T-helper 22 cell (primary cell): ENCODE data around the gene SEC16B.

Experiments used
- DNase-seq: peaks from one replicate; pipeline ENCODE4 v3.0.0-alpha.2; 2020; ENCODE audit warnings: low read depth

Gene SEC16B

DNA sequence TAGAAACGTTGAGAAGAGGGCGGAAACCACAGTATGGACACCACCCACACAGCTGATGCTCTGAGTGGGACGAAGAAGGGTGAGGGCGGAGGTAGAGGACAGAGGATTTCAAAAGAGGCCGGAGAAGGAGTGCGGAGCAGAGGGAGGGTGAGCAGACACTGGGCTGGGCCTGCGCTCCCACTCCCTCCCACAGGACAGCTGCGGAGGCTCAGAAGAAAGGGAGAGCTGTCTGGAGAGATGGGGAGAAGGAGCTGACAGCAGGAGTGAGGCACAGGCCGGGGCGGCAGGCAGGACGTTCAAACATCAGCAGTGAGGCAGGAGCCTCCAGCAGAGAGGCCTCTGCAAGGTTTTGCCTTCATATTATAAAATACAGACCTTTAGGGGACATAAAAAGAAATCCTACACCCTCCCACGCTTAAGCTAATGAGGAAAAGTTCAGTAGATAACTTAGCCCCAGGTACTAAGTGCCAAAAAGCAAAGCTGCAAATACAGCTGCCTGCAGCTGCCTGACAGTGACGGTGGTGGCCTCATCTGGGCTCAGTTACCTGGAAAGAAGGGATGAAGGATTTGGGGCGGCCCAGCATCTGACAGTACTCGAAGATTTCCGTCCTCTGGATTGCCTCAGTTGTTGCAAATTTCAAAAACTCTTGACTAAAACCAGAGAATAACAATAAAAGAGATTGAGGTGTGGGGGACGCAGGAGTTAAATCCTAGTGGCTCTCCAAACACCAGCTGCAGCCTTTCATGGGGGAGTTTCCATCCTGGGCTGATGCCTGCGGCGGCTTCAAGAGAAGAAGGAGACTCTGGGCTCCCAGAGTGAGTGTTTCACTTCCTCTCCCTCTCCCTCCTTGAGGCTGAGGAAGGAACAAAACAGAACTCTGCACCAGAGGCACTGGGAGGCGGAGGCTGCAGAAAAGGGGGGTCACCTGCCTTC is 25.6 kb downstream of the SEC16B start:
- DNase-seq: no peak

DNA sequence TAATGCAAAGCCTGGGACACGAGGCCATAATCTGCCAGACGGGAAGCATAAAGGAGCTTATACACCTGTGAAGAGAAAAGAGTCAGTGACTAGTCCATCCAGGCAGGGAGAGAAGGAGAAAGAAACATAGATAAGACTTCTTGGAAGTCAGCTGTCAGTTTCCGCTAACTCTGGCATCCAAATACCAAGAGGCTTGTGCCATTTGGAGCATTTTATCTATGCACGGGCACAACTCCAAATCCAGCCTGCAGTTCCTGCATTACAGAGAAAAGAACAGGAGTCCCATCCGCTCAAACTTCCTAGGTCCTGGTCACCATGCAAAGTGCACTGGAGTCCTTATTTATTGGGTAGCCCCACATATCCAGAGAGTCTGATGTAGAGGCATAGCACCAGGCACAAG is 27.9 kb downstream of the SEC16B start:
- no peak for DNase-seq

DNA sequence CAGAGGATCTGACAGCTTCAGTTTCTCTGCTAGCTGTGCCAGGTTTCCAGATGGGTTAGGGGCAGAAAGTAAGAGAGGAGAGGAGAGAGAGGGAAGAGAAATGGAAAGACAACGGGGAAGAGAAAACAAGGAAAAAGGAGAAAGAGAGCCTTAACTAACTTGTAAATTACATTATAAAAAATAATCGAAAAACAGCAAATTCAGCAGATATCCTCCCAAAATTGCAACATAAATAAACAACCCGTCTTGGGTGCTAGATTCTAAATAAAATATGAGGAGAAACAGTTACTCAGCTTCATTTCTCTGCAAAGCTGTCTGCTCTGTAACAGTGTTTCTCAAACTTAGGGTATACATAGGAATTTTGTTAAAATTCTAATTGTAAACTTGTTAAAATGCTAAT is 29.2 kb downstream of the SEC16B start:
- no peak for DNase-seq

DNA sequence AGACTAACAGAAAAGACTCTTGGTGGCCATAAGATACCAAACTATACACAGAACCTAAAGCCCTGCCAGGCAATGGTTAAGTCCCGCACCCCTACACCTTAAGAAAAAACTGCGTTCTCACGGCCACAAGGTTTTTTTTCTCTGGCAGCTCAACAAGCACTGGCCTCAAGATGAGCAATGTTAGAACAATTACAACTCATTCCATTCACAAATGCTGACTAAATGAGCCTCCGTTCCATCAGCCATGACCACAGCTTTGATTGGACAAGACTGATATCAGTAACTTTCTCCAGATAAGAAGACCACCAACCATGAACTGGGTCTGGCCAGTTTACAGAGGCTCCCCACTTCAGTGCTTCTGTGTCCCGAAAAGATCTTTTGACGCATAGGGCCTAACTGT is 31.9 kb downstream of the SEC16B start:
- no peak for DNase-seq

DNA sequence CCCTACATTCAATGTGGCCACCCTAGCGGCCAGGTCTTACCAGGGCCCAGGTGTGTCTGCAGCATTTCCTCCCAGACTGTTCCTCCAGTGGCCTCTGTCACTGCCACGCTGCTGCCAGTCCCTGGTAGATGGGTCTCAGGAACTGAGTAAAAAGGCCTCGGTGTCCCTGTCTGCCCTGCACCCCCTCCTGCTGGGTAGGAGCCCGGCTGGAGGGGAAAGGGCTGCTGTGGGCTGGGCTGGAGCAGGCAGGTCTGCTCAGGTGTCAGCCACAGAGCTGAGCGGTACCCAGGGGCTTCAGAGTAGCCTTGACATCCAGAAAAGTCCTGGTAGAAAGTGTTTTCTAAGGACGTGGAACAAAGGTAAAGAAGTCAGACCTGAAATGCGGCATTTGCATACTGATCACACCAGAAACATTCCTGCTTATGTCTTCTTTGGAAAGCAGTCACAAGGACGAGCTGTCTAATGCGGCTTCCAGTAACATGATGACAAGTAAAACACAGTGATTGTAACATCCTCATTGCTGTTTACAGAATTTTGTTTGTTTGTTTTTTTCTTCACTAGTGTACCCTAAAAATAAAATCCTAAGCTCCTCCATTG is 32.6 kb downstream of the SEC16B start:
- DNase-seq: no peak

DNA sequence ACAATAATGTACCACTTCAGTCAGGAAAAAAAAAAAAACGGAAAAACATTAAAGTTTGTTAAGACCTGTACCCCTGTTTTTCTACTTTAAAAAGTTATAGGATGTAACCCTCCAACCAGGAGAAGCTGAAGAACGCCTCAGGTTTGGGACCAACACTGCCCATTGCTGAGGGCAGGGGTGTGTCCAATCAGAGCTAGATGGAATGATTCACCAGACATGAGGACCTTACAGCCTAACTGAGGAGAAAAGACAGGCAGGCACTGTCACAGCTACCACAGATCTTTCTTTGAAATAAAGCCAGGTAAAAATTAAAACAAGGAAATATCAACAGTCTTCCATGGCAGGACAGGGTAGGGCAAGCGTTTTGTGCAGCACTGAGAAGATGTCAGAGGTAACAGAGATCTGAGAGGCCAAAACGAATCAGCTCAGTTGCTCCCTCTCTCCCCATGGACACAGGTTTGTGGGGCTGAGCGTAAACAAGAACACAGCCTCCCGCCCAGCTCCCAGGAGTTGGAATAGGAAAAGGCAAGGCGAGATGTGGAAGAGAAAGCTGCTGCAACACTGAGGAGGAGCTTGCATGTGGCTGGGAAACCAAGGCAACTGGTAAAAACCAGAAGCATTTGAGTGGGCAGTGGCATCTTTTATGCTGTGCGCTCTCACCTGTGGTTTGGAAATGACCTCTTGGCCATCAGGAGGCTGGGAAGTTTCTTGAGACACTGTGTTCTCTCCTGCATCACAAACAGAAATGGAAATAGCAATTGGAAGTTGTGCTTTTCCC is 34.0 kb downstream of the SEC16B start:
- no peak for DNase-seq

DNA sequence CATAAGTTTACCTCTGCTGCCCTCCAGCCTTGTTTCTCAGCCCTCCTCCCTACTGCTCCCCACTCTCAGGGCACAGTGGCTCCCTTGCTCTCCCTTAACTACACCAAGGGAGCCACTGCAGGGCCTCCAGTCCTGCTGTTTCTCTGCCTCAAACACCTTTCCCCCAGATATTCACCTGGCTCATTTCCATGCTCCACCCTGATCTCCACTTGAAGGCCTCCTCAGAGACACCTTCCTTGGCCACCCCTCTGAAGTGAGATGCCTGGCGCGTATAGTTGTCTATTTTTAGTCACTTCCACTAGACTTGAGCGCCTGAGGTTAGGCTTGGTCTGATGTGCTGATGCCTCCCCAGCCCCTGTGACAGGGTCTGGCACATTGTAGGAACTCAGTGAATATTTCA is 34.9 kb downstream of the SEC16B start:
- no peak for DNase-seq

DNA sequence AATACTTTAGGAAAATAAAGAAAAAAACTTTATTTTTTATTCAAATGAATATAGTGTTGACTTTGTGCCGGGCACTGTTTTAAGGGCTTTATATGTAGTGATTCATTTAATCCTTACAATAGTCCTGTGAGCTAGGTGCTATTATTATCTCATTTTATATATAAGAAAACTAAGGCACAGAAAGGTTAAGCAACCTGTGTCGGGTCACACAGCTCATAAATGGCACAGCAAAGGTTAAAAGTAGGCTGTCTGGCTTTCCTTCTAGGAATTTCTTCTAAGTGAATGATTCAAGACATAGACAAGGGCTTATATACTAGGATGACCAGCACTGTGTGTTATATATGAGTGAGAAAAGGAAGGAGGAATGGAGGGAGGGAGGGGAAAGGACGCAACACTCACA is 35.4 kb downstream of the SEC16B start:
- no peak for DNase-seq

DNA sequence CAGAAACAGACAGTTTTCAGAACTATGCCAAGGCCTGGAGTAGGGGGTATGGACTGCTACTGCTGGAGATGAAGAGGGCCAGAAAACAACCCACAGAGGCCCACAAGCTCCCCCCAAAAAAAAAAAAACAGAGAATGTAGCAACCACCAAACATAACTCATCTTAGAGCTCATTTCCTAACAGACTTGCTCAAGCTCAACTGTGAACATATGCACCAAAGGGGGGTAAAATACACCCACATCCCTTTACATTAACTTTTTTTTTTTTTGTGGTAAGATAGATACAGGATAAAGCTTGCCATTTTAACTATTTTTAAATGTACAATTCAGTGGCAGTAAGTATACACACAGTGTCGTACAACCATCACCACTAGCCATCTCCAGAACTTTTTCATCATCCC is 36.0 kb downstream of the SEC16B start:
- DNase-seq: no peak

DNA sequence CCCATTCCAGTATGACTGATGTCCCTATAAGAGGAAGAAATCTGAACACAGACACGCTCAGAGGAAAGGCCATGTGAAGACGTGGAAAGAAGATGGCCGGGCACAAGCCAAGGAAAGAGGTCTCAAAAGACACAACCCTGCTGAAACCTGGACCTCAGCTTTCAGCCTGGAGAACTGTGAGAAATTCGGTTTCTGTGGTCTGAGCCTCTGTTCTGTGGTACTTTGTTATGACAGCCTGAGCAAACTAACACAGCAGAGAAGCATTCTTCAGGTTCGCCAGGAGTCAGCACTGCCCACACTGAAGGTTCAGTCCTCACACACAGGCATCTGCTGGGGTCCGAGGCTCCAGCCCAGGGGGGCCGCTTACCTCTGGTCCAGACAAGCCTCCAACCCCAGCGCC is 37.7 kb downstream of the SEC16B start:
- DNase-seq: no peak

DNA sequence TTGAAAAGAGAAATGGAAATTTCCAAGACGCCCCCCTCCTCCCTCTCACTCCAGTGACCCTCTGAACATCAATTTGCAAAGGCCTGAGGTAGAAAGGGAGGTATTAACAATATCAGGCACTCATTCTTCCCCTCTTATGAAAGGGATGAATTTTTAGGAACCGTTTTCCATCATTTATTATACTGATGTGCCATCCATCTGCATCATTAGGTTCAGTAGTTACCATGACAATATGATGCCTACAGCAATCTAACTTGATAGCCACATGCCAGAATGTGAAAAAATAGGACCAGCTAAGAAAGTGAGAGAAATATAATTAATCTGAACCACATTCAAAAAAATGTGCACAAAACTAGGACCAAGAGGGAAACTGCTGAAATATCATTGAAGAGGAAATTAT is 40.9 kb downstream of the SEC16B start:
- no peak for DNase-seq

DNA sequence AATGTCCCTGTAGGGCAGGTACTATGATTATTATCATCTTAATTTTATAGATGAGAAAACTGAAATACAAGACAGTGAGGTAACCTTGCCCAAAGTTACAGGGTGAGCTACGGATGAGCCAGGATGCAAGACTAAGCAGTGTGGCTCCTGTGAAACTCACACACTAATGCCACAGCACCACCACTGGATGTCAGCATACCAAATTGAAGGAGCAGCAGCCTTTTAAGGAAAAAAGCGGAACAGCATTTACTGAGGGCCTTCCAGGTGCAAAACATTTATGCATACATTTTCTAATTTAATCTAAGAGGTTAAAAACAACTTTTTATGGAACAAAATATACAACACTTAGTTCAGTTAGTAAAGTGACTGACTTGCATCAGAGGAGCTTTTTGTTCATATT is 41.7 kb downstream of the SEC16B start:
- no peak for DNase-seq

DNA sequence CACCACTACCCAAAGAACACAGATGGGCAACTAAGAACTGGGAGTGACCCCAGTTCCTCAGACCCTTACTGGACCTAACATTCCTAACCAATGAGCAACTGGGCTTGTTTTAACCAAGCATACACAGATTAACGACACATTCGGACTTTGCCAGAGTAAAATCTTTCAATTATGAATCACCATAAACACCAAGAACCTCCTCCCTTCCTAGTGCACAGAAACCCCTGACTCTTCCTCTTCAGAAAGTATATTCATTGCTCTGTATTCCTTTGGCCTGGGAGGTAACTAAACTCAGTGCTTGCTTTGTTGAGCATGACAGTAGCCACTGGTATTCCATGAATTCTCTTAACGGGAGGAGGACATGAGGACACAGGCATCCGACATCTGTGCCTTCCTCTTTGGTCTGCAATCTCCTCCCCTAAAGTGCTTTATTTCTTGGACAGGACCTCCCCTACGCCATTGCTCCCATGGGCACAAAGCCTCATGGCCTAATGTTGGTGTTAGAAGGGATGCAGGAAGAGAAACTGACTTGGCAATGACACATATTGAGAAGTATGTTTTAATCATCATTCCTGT is 42.7 kb downstream of the SEC16B start:
- no peak for DNase-seq

DNA sequence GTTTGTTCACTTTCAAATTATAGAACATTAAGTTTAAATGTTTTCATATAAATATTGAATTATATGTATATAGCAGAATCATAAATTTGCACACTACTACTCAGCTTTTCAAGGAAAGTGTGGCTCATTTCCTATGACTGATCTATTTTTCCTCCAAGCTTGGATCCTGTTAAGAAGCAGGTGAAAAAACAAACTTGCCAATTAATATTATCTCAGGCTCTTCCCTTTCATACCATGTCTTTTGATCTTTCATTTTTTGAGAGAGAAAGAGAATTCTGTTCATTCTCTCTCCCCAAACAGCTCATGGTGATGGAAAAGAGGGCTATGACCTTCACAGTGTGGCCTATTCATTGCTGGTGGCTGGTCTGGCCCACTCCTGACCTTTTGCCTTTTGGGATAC is 43.7 kb downstream of the SEC16B start:
- DNase-seq: no peak

DNA sequence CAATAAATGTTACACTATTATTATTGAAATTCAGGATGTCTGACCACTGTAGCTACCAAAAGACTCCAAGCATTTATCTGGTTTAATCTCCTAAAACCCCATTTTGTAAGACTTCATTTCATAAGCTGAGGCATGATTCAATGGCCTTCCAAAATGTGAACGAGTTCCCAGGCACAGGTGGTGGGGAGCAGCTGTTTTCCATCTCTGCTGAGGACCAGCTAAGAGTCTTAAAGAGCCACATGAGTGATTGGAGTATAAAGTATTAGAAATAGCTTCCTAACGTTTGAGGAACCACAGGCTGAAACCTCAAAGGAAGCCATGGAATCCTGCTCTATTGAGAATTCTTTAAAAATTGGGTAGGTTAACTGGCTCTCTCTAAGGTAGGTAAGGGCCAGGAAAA is 44.9 kb downstream of the SEC16B start:
- no peak for DNase-seq

DNA sequence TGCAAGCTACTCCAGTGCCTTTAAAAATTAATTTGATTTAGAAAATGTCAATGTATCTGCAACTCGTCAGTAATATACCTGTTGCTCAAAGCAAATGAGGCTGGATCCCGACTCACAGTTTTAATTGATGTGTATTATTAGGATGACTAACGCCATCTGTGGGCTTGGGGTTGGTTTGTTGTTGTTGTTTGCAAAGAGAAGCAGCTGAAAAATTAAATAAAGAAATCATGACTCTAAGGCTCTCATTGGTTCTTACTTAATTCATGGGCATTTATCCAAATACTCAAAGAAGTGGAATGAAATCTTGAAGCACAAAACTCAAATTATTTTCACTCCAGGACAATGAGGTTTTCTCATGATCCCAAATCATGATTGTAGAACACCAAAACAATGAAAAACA is 46.4 kb downstream of the SEC16B start:
- no peak for DNase-seq

DNA sequence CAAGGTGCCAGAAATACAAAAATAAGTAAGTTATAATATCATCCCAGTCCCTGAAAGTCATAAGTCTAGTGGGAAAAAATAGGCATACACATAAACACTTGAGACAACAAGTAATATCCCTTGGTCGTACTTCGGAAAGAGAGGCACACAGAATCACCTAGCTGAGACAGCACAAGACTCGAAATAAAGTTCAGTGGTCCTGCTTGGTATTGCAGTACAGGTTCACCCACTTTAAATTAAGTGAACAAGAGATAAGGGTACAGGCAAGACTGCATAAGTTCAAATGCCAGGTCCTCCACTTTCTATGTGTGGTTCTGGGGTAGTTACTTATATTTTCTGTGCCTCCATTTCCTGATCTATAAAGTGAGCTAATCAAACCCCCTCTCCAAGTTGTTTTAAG is 47.6 kb downstream of the SEC16B start:
- DNase-seq: no peak

DNA sequence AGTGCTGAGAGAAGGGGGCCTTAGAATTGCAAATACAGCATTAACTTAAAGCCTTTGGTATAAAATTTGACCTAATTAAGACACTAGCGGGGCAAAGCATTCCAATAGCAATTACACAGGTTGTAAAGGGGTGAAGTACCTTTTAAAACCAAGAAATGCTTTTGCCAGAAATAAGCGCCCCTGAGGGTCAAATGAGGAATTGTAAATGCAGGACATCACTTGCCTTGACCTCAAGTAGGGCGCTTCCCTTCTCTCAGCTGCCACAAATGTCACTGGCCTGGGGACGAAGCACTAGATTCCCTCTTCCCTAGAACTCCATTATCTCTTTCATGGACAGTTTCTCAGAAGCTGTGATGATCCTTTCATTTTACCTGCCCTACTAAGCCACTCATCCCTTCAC is 48.3 kb downstream of the SEC16B start:
- no peak for DNase-seq

DNA sequence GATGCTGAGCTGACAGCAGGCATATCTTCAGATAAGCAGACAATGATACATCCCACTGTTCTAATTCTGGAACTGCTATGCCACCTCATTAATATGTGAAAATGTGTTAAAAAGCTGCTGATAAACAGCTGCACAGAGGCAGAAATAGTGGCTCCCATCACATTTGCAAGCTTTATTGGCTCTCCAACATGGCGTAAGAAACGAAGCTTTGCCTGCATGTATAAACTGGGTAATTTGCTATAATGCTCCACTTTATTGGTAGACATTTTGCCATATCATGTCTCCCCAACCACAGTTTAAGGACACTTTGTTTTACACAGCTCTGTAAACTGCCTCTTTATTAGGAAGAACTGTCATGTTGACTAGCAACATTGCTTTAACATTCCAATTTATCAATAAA is 49.8 kb downstream of the SEC16B start:
- DNase-seq: no peak

DNA sequence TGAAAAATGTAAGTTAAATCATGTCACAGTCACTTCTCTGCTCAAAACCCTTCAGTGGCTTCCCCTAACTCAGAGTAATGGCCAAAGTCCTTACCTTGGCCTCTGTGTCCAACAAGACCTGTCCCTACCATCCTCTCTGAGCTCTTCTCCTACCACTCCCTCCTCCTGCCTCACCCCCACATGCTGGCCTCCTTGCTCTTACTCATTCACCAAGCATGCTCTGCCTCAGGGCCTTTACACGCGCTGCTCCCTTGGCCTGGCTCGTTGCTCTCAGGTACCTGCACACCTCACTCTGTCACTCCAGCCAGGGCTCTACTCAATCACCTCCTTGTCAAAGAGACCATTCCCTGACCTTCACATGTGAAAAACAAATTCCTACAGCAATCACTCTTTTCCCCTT is 54.2 kb downstream of the SEC16B start:
- no peak for DNase-seq

DNA sequence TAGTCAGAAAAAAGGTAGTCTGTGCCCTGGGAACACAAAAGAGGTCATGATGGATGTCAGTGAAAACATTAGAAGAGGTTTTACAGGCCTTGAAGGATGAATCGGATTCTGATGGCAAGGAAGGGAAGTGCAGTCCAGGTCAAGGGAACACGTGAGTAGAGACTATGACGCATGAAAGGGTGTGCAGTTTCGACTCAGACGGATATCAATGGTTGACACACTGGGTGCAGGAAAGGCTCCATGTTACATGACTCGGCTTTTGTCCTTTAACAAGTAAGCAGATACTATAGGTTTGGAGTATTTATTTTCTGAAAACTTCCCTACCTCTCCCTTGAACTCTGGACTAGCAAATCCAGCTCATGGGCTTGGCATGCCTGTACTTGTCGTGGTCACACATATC is 55.3 kb downstream of the SEC16B start:
- DNase-seq: no peak

DNA sequence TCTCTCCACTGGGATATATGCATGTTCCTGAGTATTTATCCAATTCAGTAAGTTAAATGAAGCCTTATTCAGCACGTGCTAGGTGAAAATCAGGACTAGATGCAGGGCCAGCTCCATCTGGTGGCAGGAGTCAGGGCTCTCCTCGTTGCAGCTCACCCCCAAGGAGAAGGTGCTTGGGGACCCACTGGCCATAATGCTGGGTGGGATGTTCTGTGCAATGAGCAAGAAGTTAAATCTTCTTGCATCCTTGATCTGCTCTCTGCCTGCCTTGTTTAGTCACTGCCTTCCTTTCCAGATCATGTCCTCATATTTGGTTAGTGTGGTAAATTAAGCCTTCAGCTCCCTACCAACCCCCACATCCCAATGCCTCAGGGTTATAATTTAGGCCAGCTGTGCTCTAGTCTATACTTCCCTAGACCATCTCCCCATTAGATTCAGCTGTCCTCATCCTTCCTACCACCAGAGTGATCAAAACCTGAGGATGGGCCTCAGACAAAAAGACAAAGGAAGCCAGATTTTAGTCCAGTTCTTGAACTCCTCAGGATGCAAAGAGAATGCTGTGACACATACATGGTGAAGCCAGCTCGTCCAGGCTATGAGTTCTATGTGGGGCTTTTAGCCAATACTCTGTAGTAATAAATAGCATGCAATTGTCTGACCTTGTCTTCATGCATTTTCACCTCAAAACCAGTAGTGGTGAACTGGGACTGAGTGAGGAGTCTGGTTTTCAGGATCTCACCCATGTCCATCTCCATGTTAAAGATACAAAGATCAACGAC is 55.9 kb downstream of the SEC16B start:
- DNase-seq: no peak
